SH-SY5Y (cell line): ENCODE results near the gene SMARCA5.

Experiments
- GATA2 ChIP-seq: IDR thresholded peaks from 2 replicates; pipeline ENCODE4 v1.6.1; 2011; ENCODE audit warnings: mild to moderate bottlenecking, low read depth, low read length
- GATA3 ChIP-seq: IDR thresholded peaks from 2 replicates; pipeline ENCODE4 v1.6.1; 2011; ENCODE audit warnings: low read depth, mild to moderate bottlenecking, low read length, moderate library complexity

GRCh38 chr4:143506031-143506430 lies 7.5 kb upstream of the SMARCA5 start:
- TF ChIP-seq GATA2 (no peak), GATA3 (no peak)
